Measurements from ENCODE around the gene CDC42BPB.

DNA sequence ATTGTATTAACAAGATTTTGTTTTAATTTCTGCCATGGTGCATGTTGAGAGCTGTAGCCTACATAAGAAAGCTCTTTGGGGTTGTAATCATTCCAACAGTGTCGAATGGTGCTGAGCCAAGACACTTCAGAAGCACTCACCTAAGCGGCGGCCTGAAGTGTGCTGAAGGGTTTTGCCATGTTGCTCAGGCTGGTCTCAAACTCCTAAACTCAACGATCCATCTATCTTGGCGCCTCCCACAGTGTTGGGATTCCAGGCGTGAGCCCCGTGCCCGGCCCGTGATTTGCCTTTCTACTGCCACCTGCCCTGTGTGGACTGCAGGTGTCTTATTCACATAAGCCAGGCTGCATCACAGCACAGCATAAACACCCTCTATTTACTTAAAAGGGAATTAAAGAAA lies 86.0 kb downstream of the CDC42BPB start:
- TF ChIP-seq, protein P1, sequence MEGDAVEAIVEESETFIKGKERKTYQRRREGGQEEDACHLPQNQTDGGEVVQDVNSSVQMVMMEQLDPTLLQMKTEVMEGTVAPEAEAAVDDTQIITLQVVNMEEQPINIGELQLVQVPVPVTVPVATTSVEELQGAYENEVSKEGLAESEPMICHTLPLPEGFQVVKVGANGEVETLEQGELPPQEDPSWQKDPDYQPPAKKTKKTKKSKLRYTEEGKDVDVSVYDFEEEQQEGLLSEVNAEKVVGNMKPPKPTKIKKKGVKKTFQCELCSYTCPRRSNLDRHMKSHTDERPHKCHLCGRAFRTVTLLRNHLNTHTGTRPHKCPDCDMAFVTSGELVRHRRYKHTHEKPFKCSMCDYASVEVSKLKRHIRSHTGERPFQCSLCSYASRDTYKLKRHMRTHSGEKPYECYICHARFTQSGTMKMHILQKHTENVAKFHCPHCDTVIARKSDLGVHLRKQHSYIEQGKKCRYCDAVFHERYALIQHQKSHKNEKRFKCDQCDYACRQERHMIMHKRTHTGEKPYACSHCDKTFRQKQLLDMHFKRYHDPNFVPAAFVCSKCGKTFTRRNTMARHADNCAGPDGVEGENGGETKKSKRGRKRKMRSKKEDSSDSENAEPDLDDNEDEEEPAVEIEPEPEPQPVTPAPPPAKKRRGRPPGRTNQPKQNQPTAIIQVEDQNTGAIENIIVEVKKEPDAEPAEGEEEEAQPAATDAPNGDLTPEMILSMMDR (IDR thresholded peaks at IDR 0.05): peak in 1 of 6 experiments; percentile 14
- no peak for TF ChIP-seq POLR2A (IDR thresholded peaks at IDR 0.05)
